BJ (cell line): Measurements from ENCODE around the gene AMOT. TPM values are rescaled to one million over a fixed set of nuclear protein-coding genes. Genes with fewer than 3 reads are reported as not detected.

Source experiments
- CTCF ChIA-PET: fragments of 350-600 bp; formaldehyde crosslinking; extraction: SDS; loops from one replicate; lab custom pipeline; 2021; ENCODE audit warnings: antibody characterized with exemption, inconsistent platforms; lab: Yijun Ruan, JAX
- POLR2A ChIA-PET: fragments of 300-600 bp; sonication (Branson Sonifier 250); formaldehyde crosslinking; extraction: SDS; loops from one replicate; lab custom pipeline; 2021; ENCODE audit warnings: antibody characterized with exemption; lab: Charles Lee
- DNase-seq: peaks from one replicate; pipeline ENCODE4 v3.0.0-alpha.2; 2011; ENCODE audit warnings: low read depth
- H3K27me3 ChIP-seq: 2 replicates; pipeline ENCODE4 v1.6.0; 2011; ENCODE audit warnings: low read length; ENCODE audit not compliant: control insufficient read depth, insufficient read depth
- H3K36me3 ChIP-seq: 2 replicates; pipeline ENCODE4 v1.5.1; 2011; ENCODE audit warnings: low read length; ENCODE audit not compliant: control insufficient read depth, insufficient read depth
- H3K4me3 ChIP-seq: 2 replicates; pipeline ENCODE4 v1.5.1; 2011; ENCODE audit warnings: low read depth, mild to moderate bottlenecking, control low read depth, low read length
- polyA plus RNA-seq: library from polyadenylated mRNA; depleted of rRNA; stranded (reverse); fragments of >200 nt; gene quantifications from 2 replicates; pipeline ENCODE4 v1.2.3, GENCODE V29; 2011
- TF ChIP-seq, protein P1 (sequence below): IDR thresholded peaks from 2 replicates; pipeline ENCODE4 v1.5.1; 2011; ENCODE audit warnings: low read depth, mild to moderate bottlenecking, control low read depth, inconsistent platforms, low read length, moderate library complexity; ENCODE audit not compliant: insufficient read depth

The AMOT gene
- polyA plus RNA-seq, 1 experiment: 1.7 TPM

DNA sequence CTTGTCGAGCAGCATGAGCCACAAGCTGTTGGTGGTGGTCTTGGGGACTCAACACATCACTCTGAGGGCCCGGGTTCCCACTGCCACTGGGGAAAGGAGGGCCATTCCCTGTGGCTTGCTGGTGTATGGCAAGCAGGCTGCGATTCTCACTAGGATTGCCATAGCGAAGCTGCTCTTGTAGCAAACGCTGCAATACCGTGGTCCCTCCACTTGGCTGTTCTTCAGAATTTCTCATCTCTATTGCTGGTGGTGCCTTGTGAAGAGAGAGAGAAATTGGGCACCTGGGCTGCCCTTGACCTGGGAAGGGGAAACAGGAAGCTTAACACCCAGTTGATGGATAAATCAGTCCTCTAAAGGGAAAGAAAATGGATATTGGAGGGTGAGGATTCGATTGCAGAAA, 17.7 kb downstream of the AMOT start:
- TF ChIP-seq, protein P1, sequence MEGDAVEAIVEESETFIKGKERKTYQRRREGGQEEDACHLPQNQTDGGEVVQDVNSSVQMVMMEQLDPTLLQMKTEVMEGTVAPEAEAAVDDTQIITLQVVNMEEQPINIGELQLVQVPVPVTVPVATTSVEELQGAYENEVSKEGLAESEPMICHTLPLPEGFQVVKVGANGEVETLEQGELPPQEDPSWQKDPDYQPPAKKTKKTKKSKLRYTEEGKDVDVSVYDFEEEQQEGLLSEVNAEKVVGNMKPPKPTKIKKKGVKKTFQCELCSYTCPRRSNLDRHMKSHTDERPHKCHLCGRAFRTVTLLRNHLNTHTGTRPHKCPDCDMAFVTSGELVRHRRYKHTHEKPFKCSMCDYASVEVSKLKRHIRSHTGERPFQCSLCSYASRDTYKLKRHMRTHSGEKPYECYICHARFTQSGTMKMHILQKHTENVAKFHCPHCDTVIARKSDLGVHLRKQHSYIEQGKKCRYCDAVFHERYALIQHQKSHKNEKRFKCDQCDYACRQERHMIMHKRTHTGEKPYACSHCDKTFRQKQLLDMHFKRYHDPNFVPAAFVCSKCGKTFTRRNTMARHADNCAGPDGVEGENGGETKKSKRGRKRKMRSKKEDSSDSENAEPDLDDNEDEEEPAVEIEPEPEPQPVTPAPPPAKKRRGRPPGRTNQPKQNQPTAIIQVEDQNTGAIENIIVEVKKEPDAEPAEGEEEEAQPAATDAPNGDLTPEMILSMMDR: no peak
- ChIA-PET CTCF (no interaction called here), POLR2A (no interaction called here)
- no peak for DNase-seq
- Histone ChIP-seq H3K27me3 (no peaks in the 10 kb centered on the region), H3K4me3 (no peak overlapping the region), H3K36me3 (no peaks in the 10 kb centered on the region)

DNA sequence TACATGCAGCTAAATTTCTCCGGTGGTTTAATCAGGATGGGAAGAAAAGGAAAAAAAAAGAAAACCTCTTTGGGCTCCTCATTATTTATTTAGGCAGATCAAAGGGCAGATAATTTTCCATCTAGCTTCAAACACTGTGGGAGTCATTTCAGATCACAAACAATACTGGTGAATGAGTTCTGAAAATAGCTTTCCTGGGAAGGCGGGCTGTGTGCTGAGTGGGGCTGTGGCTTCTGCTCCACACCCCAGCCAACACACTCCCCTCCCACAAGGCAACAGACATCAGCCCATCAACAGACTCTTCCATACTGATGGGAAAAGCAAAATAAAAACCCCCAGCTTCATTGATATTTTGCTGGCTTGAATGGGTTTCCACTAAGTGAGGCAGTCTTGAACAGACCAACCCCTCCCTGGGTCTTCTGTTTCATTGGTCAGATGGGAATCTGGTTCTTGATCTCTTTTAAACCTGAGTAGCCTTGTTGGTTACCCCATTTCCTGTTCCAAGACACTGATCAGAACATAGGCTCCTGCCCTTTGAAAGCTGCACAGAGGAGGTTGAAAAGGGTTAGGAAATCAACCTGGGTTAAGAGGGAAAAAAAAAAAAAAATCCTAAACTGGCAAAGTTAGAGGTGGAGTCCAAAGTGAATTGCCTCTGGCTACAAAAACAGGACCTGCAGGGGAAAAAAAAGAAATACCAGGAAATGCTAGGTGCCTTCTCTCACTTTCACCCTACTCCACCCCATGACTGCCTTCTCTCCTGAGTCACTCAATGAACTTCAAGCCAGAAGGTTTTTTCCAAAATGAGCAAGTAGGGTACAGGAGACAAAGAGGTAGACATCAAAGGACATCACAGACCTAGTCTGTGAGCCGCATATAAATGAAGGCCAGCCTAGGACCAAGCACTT, 20.0 kb downstream of the AMOT start:
- CTCF ChIA-PET: no interaction called here
- POLR2A ChIA-PET: no interaction called here
- Histone ChIP-seq H3K27me3 (no peaks in the 10 kb centered on the region), H3K4me3 (no peak overlapping the region), H3K36me3 (no peaks in the 10 kb centered on the region)
- DNase-seq: no peak
- TF ChIP-seq, protein P1: no peak

DNA sequence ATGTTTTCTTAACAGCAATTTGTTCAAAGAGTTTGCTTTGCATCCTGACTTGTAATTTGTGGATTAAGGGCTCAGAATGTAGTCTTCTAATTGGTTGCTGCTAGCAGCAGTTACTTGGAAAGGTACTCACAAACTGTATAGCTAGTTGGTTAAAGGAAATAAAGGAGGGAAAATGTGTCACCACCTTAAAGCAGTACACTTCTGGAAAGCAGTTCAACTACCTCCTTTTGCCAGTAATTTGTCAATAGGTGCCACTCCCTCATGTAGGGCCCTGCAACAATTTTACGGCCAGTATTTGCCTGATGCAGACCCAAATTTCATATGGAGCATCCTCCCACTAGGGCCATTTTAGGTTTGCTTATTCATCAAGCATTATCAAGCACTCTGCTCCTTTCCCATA, 20.8 kb downstream of the AMOT start:
- TF ChIP-seq, protein P1: no peak
- DNase-seq: no peak
- ChIA-PET CTCF (no interaction called here), POLR2A (no interaction called here)
- H3K4me3 ChIP-seq: no peak overlapping the region
- no peaks in the 10 kb centered on the region for H3K36me3 ChIP-seq
- no peaks in the 10 kb centered on the region for H3K27me3 ChIP-seq

DNA sequence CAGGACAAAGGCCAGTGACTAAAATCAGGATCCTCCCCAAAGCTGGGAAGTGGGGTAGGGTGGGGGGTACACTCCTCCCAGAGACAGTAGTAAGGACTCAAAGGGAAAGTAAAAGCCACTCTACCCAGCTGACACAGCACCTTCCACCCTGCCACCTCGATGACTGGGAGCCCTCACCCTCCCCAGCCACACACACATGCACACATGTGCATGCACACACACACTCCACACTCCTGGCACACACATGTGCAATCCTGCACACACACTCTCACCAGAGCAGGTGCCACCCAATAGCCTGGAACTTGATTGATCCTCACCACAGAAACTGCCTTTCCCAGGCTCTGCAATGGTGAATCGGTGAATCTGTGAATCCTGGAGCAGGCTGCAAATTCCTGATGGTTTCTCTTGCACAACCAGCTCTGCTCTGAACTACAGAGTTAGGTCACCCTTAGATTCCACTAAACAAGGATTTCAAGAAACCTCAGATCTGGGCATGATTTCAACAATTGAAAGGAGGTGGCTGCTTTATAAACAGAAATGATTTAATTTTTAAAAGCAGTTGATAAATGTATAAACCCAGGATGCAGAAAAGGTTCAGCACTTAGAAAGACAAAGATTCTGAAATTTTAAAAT, 21.5 kb downstream of the AMOT start:
- TF ChIP-seq, protein P1: no peak
- POLR2A ChIA-PET: no interaction called here
- DNase-seq: peak; percentile 47
- Histone ChIP-seq H3K27me3 (no peaks in the 10 kb centered on the region), H3K4me3 (no peak overlapping the region), H3K36me3 (no peaks in the 10 kb centered on the region)
- CTCF ChIA-PET: no interaction called here
